ENCODE data around the gene OR10C1.

Gene OR10C1, protein sequence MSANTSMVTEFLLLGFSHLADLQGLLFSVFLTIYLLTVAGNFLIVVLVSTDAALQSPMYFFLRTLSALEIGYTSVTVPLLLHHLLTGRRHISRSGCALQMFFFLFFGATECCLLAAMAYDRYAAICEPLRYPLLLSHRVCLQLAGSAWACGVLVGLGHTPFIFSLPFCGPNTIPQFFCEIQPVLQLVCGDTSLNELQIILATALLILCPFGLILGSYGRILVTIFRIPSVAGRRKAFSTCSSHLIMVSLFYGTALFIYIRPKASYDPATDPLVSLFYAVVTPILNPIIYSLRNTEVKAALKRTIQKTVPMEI

DNA sequence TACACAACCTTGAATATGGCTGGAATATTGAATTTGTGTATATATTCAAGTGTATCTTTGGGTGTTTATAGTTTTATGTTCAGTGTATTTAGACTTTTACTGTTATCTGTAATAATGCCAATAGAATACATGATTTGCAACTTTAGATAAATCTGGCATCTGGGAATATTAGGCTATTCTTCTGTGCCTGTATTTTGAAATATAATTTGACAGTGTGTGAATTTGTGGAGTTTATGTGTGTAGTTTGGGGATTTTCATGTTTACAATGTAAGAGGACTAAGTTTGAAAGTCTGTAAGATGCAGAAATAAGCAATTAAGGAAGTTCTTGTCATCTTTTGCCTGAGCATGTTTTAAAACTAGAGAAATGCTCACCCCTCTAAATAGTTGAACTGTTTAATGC is at the start of gene OR10C1:
Gene OR10C1 (plus strand): TSS at position 301 of the 400 bp plus-strand sequence. CDS start 710 bp downstream, outside the sequence.
- Histone ChIP-seq H3K4me2 (ENCODE audit: insufficient read depth, low read length) (no peak within 1 kb of the TSS), H4K20me1 (ENCODE audit: insufficient read depth, low read length) (no peaks in the 10 kb centered on the region), H3K4me3 (ENCODE audit: low read depth in 1 of 2, low read length in 2 of 2) (no peak within 1 kb of the TSS), H3K79me2 (ENCODE audit: insufficient read depth, low read length) (no peaks in the 10 kb centered on the region), H3K27me3 (ENCODE audit: insufficient read depth, low read length, poor library complexity) (no peaks in the 10 kb centered on the region), H3K9me3 (ENCODE audit: insufficient read depth, low read length, severe bottlenecking) (no peaks in the 10 kb centered on the region), H3K36me3 (ENCODE audit: insufficient read depth, low read length) (no peaks in the 10 kb centered on the region), H3K9ac (ENCODE audit: low read depth, low read length) (no peak within 1 kb of the TSS), H3K27ac (ENCODE audit: low read length) (no peak within 1 kb of the TSS), H2AFZ (ENCODE audit: low read depth, low read length) (no peak within 1 kb of the TSS), H3K4me1 (ENCODE audit: insufficient read depth, low read length) (no peaks in the 10 kb centered on the region)
- TF ChIP-seq, protein P1, sequence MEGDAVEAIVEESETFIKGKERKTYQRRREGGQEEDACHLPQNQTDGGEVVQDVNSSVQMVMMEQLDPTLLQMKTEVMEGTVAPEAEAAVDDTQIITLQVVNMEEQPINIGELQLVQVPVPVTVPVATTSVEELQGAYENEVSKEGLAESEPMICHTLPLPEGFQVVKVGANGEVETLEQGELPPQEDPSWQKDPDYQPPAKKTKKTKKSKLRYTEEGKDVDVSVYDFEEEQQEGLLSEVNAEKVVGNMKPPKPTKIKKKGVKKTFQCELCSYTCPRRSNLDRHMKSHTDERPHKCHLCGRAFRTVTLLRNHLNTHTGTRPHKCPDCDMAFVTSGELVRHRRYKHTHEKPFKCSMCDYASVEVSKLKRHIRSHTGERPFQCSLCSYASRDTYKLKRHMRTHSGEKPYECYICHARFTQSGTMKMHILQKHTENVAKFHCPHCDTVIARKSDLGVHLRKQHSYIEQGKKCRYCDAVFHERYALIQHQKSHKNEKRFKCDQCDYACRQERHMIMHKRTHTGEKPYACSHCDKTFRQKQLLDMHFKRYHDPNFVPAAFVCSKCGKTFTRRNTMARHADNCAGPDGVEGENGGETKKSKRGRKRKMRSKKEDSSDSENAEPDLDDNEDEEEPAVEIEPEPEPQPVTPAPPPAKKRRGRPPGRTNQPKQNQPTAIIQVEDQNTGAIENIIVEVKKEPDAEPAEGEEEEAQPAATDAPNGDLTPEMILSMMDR (IDR thresholded peaks at IDR 0.05; ENCODE audit: borderline replicate concordance, extremely low read depth, low read length, poor library complexity, severe bottlenecking) = no peak
- no peak for TF ChIP-seq EZH2 (IDR thresholded peaks at IDR 0.05; ENCODE audit: borderline replicate concordance, low read depth, low read length, severe bottlenecking)
- DNase-seq = no peak
- no peak for ATAC-seq (ENCODE audit: insufficient read depth, low read depth)

DNA sequence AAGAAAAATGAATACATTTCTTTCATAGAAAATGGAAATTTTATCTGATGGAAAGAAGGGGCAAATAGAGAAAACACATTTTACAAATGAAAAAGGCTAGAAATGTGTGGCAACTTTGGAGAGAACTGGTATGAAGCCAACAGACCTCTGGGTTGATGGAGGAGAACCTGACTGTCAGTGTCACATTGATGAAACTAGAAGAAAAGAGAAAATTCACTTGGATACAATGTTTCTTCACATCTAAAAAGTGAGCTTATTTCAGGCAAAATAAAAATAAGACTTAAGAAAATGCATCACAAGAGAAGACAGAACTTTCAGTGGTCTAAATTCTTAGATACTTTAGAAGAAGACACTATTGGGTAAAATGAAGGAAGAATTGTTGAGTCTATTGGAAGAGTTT is 43.8 kb upstream of the OR10C1 start, which contains the start of gene OR12D2:
Gene OR12D2 (plus strand): TSS at position 301 of the 400 bp plus-strand sequence. CDS start 1,069 bp downstream, outside the sequence.
- ATAC-seq (ENCODE audit: insufficient read depth, low read depth) = no peak
- Histone ChIP-seq H2AFZ (ENCODE audit: low read depth, low read length) (no peak within 1 kb of the TSS), H3K27me3 (ENCODE audit: insufficient read depth, low read length, poor library complexity) (no peaks in the 10 kb centered on the region), H3K36me3 (ENCODE audit: insufficient read depth, low read length) (no peaks in the 10 kb centered on the region), H3K4me3 (ENCODE audit: low read depth in 1 of 2, low read length in 2 of 2) (no peak within 1 kb of the TSS), H4K20me1 (ENCODE audit: insufficient read depth, low read length) (no peaks in the 10 kb centered on the region), H3K4me2 (ENCODE audit: insufficient read depth, low read length) (no peak within 1 kb of the TSS), H3K9me3 (ENCODE audit: insufficient read depth, low read length, severe bottlenecking) (no peaks in the 10 kb centered on the region), H3K9ac (ENCODE audit: low read depth, low read length) (no peak within 1 kb of the TSS), H3K27ac (ENCODE audit: low read length) (no peak within 1 kb of the TSS), H3K79me2 (ENCODE audit: insufficient read depth, low read length) (no peaks in the 10 kb centered on the region), H3K4me1 (ENCODE audit: insufficient read depth, low read length) (no peaks in the 10 kb centered on the region)
- DNase-seq = no peak
- TF ChIP-seq, protein P1 (IDR thresholded peaks at IDR 0.05; ENCODE audit: borderline replicate concordance, extremely low read depth, low read length, poor library complexity, severe bottlenecking) = no peak

DNA sequence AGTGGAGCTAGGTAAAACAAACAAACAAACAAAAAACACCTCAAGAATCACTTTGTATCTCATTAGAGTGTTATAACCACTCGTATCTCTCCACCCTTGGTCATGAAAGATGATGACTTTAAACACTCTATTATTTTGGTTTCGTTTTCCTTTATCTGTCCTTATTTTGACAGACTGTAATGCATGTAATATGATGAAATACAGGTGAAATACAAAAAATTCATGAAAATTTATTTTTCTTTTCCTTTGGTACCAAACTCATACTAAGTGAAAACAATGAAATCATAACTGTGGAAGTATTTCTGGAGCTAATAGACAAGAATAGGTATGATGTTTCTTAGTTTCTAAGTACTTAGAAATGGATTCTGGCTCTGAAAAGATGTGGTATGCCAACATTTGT is 39.6 kb upstream of the OR10C1 start:
- ATAC-seq (ENCODE audit: insufficient read depth, low read depth) = no peak
- no peaks in the 10 kb centered on the region for H4K20me1 ChIP-seq (ENCODE audit: insufficient read depth, low read length)
- TF ChIP-seq EZH2 (IDR thresholded peaks at IDR 0.05; ENCODE audit: borderline replicate concordance, low read depth, low read length, severe bottlenecking) = no peak
- TF ChIP-seq, protein P1 (IDR thresholded peaks at IDR 0.05; ENCODE audit: borderline replicate concordance, extremely low read depth, low read length, poor library complexity, severe bottlenecking) = no peak
- no peak overlapping the region for H2AFZ ChIP-seq (ENCODE audit: low read depth, low read length)
- no peaks in the 10 kb centered on the region for H3K4me1 ChIP-seq (ENCODE audit: insufficient read depth, low read length)
- no peaks in the 10 kb centered on the region for H3K36me3 ChIP-seq (ENCODE audit: insufficient read depth, low read length)
- no peaks in the 10 kb centered on the region for H3K79me2 ChIP-seq (ENCODE audit: insufficient read depth, low read length)
- H3K4me2 ChIP-seq (ENCODE audit: insufficient read depth, low read length) = no peak overlapping the region
- no peak overlapping the region for H3K9ac ChIP-seq (ENCODE audit: low read depth, low read length)
- H3K27me3 ChIP-seq (ENCODE audit: insufficient read depth, low read length, poor library complexity) = no peaks in the 10 kb centered on the region
- no peak overlapping the region for H3K4me3 ChIP-seq (ENCODE audit: low read depth in 1 of 2, low read length in 2 of 2)
- DNase-seq = no peak
- H3K27ac ChIP-seq (ENCODE audit: low read length) = no peak overlapping the region
- H3K9me3 ChIP-seq (ENCODE audit: insufficient read depth, low read length, severe bottlenecking) = no peaks in the 10 kb centered on the region

Data from DND-41 (cell line).